Right lung (tissue), 10 donors: Measurements from ENCODE around the gene PRKCQ. TPM values are rescaled to one million over a fixed set of nuclear protein-coding genes. Genes with fewer than 3 reads are reported as not detected.

ENCODE experiments used
- DNase-seq, 2 donors: peaks; one replicate each; pipeline ENCODE4 v3.0.0-alpha.2; 2013
- long read RNA-seq, 8 donors: transcript quantifications; one replicate each; lab custom pipeline, GENCODE V29; 2026
- polyA plus RNA-seq, 5 donors: library from polyadenylated mRNA; unstranded; fragments of 120-200 nt; gene quantifications; one replicate each; pipeline versions ENCODE4 v1.2.1 to v1.2.3, GENCODE V29; 2013; ENCODE audit warnings: inconsistent platforms in 1 of 5, low replicate concordance in 1 of 5; ENCODE audit not compliant: insufficient read length in 5 of 5, insufficient read depth in 1 of 5

Gene PRKCQ
- 1 to 10 TPM; 5.3 to 6.9 (median 6.2) TPM for polyA plus RNA-seq
- long read RNA-seq, donor 1, partial matches to known transcripts: 0 of 1 reads
- long read RNA-seq, donor 1, other reads (novel, unspliced or antisense): 0 of 1 reads
- long read RNA-seq, donor 2: 0 reads
- long read RNA-seq, donor 3: 0 reads
- long read RNA-seq, donor 4: 0 reads
- long read RNA-seq, donor 5, partial matches to known transcripts: 0 of 1 reads
- long read RNA-seq, donor 5, other reads (novel, unspliced or antisense): 0 of 1 reads
- long read RNA-seq, donor 6: 0 reads
- long read RNA-seq, donor 7: 0 reads
- long read RNA-seq, donor 8, partial matches to known transcripts: 0 of 1 reads
- long read RNA-seq, donor 8, other reads (novel, unspliced or antisense): 0 of 1 reads

GRCh38 chr10:6579904-6580278 lies at the start of gene PRKCQ:
TSS of gene PRKCQ (minus strand) at chr10:6580276. CDS start at chr10:6515135, 65,141 bp downstream.
- peak in 1 of 2 donors; percentile 37 for DNase-seq

DNA sequence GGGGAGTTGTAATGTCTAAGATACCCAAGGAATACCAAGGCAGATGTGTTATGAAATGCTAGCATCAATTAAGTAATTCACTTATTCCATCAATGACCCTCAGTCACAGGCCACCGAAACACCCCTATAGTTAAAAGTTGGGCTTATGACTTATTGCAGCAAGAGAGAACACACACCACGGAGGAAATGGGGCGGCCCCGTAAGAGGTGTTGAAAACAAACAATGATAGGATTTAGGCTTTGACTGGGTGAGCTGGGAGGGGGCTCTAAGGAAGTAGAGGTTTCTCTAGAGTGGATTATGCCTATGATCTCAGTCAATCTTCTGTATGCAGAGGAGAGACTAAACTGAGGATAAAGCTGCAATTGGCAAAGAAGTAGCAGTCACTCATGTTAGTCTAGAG lies 45.4 kb upstream of the PRKCQ start:
- no peak for DNase-seq

DNA sequence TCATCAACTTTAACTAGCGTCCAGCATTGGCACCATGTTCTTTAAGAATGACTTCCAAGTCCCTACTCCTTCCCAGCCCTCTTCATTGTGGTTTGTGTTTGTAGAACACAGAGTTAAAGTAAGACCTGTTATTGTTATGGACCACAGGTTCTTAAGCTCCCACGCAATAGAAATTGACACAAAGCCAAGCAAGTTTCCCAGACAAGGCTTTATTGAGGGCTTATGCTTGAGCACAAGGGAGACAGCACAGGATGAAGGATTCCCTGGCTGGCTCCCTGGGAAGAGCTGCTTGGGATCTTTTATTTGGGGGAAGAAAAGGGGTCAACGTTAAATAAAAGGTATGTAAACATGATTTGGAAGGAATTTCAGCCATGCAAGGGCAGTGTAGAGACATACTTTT lies 44.3 kb upstream of the PRKCQ start:
- no peak for DNase-seq

DNA sequence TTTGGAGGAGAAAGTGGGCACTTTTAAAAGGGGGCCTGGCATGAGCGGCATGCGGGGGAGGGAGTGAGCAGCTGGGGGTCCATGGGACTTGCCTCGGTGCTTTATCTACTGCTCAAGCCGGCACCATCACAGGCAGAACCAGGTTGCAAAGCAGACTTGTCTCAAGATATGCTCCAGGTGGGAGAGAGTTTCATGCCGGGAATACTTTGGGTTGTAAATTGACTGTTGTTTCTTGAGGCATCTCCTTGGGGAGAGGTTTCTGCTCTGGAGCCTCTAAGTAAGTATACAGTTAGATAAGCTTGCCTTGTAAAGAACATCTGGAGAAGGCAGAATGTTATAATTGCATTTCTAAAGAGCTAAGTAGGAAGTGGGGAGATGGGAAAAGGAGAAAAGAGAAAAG lies 42.8 kb upstream of the PRKCQ start:
- DNase-seq: no peak

- no peak for DNase-seq
Observed at GRCh38 chr10:6621536-6621935, 41.5 kb upstream of the PRKCQ start.

DNA sequence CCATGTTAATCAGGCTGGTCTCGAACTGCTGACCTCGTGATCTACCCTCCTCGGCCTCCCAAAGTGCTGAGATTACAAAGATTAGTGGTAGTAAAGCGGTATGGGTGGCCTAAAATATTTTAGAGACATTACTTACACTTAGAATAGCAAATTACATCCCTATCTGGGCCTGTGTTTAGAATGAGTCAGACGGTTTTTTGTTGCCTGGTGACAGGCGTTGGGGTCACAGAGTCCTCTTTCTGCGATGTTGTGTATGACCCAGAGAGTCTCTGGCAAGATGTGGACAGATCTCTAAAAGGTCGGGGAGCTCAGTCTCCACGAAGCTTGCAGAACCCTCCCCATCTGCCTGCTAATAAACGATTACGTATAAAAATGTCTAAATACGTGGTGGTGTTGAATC lies 39.6 kb upstream of the PRKCQ start:
- DNase-seq: no peak

GRCh38 chr10:6618340-6618739 lies 38.3 kb upstream of the PRKCQ start:
- DNase-seq: no peak

DNA sequence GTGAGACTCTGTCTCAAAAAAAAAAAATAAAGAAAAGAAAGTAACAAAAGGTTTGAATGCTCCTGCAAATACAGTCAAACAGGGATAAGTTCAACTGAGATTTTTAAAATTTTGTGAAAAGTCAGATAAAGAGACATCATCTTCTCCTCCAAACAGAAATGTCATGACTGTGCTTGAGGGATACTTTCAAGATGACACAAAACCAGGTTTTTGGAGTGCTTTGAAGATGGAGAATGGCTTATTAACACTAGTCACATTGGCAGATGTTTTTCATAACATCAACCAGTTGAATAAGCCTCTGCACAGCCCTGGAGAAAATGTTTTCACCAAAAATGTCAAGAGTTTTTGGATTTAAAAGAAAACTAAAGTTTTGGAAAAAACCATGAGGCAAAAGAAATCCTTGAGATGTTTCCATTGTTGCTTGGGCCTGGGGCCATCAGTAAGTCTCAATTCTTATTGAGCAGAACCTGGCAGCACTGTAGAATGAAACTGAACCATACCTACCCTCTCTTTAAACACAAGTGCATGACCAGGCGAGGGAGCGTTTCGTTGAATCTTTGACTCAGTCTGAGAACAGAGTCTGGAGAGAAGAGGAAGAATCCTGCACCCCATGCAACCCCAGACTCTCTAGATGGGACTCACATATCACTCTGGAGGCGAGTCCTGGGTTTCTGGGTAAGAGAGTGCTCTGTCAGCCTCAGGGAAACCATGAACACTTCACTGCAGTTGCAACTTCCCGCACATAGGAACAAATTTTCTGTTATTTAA lies 37.4 kb upstream of the PRKCQ start:
- no peak for DNase-seq

GRCh38 chr10:6615971-6616370 lies 35.9 kb upstream of the PRKCQ start:
- no peak for DNase-seq

- no peak for DNase-seq
Observed at GRCh38 chr10:6612371-6612770, 32.3 kb upstream of the PRKCQ start.

DNA sequence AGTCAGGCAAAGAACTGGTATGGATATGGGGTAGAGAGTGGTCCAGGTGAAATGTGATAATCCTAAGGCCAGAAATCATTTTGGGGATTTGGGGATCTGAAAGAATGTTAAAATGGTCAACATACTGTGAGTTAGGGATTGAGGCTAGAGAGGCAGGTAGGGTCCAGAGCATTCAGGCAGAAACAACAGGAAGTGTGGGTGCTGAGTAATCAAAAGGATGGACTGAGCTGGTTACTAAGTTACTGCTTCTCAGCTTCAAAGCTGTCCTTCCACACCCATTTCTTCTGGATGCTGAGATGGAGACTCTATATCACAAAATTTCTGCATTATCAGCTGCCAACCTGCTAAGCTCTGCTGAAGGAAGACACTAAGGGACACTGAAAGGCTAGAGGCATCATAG lies 30.6 kb upstream of the PRKCQ start:
- DNase-seq: no peak

DNA sequence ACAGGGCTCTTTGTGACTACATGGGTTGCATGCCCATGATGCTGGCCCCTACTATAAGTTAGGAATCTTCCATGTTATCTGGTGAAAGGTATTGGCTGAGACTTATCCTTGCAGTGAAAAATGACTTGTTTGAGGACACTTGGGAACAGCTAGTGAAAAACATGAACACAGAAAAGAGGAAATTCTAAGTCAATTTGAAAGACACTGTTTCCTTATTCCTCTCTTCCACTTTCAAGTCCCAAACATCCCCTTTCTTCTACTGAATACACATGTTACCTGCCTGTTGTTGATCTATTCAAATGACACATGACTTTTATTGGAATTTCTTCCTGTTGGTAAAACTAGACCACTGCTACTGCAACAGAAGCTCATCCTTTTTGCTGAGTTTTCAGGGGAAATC lies 29.5 kb upstream of the PRKCQ start:
- no peak for DNase-seq

DNA sequence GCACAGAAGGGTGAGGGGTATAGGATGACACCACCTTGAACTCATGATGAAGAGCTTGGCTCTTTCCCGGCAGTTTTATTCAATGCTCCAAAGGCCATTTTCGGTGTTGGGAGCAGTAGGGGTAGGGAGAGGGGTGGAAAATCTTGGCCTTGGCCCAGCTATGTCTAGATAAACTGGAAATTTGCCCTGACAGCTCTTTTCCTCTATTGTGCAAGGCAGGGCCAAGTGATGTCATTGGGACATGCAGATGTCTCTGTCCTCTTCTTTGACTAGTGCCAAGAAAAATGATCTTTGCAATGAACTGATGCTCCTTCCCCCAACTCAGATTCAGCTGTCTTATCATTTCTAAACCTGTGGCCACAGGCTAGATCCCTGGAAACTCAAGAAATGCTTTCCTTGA lies 27.7 kb upstream of the PRKCQ start:
- peak; percentile 50 to 68 for DNase-seq

- no peak for DNase-seq
Observed at GRCh38 chr10:6607182-6607581, 27.1 kb upstream of the PRKCQ start.

GRCh38 chr10:6603142-6604125 lies 23.4 kb upstream of the PRKCQ start:
- DNase-seq: no peak

DNA sequence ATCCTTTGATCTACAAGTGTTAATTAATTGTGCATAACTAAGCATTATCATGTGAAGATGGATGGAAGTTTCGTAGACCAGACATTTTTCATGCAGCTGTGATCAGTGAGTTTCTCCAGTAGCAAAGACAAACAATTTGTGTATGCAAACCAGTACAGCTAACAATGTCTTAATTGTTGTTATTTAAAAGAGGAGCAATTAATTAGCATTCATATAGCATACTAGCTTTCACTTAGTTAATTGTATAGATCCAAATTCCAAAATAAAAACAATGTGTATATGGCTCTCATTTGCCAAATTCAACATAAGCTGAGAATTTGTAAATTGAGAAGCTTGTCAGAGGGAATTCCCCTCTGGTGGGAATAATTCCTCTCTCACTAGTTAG lies 22.6 kb upstream of the PRKCQ start:
- no peak for DNase-seq

DNA sequence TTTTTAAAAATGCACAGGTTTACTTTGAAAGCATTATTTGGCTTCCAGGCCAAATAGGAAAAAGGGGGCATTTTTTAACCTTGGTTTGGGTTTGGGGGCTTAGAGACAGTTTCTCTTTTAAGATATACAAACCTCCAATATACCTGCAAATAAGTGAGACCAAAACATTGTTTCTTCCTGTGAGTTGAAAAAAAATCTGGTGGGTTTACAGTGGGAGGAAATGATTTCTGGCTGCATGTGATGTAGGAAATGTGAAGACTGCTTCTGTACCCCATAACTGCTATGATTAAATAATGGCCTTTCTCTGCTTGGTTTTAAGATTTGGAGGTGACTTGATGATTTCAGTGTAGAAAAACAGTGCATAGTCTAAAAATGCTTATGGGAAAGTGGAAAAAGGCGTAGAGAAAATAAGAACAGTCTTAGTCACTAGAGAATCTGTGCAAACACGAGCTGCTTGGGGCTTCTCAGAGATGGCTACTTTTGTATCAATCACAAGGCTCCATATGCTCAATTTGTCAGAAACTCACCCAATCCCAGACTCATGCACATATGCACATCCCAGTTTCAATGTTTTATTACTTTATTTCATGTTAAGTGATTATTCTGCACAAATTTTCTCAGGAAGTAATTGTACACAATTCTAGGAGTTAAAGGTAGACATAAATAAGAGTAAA lies 22.1 kb upstream of the PRKCQ start:
- no peak for DNase-seq

DNA sequence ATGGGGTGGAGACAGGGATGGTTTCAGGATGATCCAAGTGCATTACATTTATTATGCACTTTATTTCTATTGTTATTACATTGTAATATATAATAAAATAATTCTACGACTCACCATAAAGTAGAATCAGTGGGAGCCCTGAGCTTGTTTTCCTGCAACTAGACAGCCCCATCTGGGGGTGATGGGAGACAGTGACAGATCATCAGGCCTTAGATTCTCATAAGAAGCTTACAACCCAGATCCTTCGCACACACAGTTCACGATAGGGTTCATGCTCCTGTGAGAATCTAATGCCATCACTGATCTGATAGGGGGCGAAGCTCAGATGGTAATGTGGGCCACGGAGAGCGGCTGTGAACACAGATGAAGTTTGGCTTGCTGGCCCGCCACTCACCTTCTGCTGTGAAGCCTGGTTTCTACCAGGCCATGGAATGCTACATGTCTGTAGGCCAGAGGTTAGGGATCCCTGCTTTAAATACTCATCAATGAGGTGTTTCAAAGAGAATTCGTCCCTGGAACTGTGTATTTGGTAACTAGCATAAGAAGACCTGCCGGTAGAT lies 21.2 kb upstream of the PRKCQ start:
- no peak for DNase-seq

- DNase-seq: no peak
Observed at GRCh38 chr10:6600224-6600987, 20.3 kb upstream of the PRKCQ start.

DNA sequence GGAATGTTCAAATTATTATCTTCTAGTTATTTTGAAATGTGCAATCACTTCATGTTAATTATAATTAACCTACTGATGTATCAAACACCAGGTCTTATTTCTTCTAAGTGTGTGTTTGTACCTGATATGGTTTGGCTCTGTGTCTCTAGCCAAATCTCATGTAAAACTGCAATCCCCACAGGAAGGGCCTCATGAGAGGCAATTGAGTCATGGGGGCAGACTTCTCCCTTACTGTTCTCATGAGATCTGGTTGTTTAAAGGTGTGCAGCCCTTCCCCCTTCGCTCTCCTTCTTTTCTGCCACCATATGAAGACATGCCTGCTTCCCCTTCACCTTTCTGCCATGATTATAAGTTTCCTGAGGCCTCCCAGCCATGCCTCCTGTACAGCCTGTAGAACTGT lies 18.6 kb upstream of the PRKCQ start:
- no peak for DNase-seq
